SU-DHL-6 (cell line): Measurements from ENCODE around the gene LMTK3.

Source experiments
- H2AFZ ChIP-seq: fragments of 200-600 bp; sonication (generic); 2 replicates; pipeline ENCODE4 v1.6.1; 2014; ENCODE audit warnings: low read depth, mild to moderate bottlenecking, moderate library complexity, mixed read lengths, antibody characterized with exemption, low read length; ENCODE audit not compliant: severe bottlenecking
- H3F3A ChIP-seq: fragments of 200-600 bp; shearing (Covaris generic); 2 replicates; pipeline ENCODE4 v1.6.0; 2016; ENCODE audit warnings: antibody characterized with exemption, mild to moderate bottlenecking; ENCODE audit not compliant: insufficient read depth
- H3K27ac ChIP-seq: fragments of 200-600 bp; sonication (generic); 2 replicates; pipeline ENCODE4 v1.5.1; 2016; ENCODE audit warnings: low read depth, mild to moderate bottlenecking, low read length, moderate library complexity, mixed read lengths
- H3K27me3 ChIP-seq: fragments of 200-600 bp; sonication (generic), shearing (Covaris generic); 2 replicates; pipeline ENCODE4 v1.6.0; 2014; ENCODE audit warnings: mild to moderate bottlenecking, low read length
- H3K36me3 ChIP-seq: fragments of 200-600 bp; sonication (generic); 2 replicates; pipeline ENCODE4 v1.6.1; 2014; ENCODE audit warnings: mild to moderate bottlenecking, low read length, mixed read lengths
- H3K4me2 ChIP-seq: fragments of 300-600, 200-600 bp; shearing (Covaris generic), sonication (generic); 2 replicates; pipeline ENCODE4 v1.6.0; 2014; ENCODE audit warnings: low read length, low read depth, mild to moderate bottlenecking; ENCODE audit not compliant: poor library complexity, severe bottlenecking
- H3K4me3 ChIP-seq: fragments of 200-600 bp; sonication (generic); 2 replicates; pipeline ENCODE4 v1.5.1; 2014; ENCODE audit warnings: antibody characterized with exemption, low read length, mild to moderate bottlenecking, mixed read lengths; ENCODE audit not compliant: insufficient read depth, poor library complexity, severe bottlenecking
- H3K79me2 ChIP-seq: fragments of 200-600 bp; sonication (generic); 2 replicates; pipeline ENCODE4 v1.6.1; 2014; ENCODE audit warnings: mild to moderate bottlenecking, low read length, moderate library complexity; ENCODE audit not compliant: insufficient read depth
- H3K9ac ChIP-seq: fragments of 200-600 bp; sonication (generic); 2 replicates; pipeline ENCODE4 v1.7.0; 2014; ENCODE audit warnings: mild to moderate bottlenecking, low read length
- H3K9me2 ChIP-seq: fragments of 200-600 bp; sonication (generic); replicated peaks from 2 replicates; pipeline ENCODE4 v1.6.1; 2014; ENCODE audit warnings: low read length; ENCODE audit not compliant: insufficient read depth
- H3K9me3 ChIP-seq: fragments of 200-600 bp; sonication (generic); 2 replicates; pipeline ENCODE4 v1.6.1; 2014; ENCODE audit warnings: low read length, mixed read lengths; ENCODE audit not compliant: insufficient read depth
- H4K20me1 ChIP-seq: fragments of 200-600 bp; sonication (generic); 2 replicates; pipeline ENCODE4 v1.6.1; 2014; ENCODE audit warnings: low read depth, mild to moderate bottlenecking, antibody characterized with exemption, low read length, moderate library complexity, mixed read lengths
- EZH2phosphoT487 ChIP-seq: fragments of 200-600 bp; sonication (generic), shearing (Covaris generic); conservative IDR thresholded peaks from 2 replicates; pipeline ENCODE4 v1.6.1; 2018; ENCODE audit warnings: mild to moderate bottlenecking, antibody characterized with exemption, low read length, moderate library complexity, mixed read lengths
- TF ChIP-seq, protein P1 (sequence below): fragments of 200-600 bp; sonication (generic); IDR thresholded peaks from one replicate; pipeline ENCODE4 v1.5.1; 2017; ENCODE audit warnings: antibody characterized with exemption, mild to moderate bottlenecking, low read length, moderate library complexity; ENCODE audit not compliant: insufficient read depth, poor library complexity, severe bottlenecking

The LMTK3 gene

DNA sequence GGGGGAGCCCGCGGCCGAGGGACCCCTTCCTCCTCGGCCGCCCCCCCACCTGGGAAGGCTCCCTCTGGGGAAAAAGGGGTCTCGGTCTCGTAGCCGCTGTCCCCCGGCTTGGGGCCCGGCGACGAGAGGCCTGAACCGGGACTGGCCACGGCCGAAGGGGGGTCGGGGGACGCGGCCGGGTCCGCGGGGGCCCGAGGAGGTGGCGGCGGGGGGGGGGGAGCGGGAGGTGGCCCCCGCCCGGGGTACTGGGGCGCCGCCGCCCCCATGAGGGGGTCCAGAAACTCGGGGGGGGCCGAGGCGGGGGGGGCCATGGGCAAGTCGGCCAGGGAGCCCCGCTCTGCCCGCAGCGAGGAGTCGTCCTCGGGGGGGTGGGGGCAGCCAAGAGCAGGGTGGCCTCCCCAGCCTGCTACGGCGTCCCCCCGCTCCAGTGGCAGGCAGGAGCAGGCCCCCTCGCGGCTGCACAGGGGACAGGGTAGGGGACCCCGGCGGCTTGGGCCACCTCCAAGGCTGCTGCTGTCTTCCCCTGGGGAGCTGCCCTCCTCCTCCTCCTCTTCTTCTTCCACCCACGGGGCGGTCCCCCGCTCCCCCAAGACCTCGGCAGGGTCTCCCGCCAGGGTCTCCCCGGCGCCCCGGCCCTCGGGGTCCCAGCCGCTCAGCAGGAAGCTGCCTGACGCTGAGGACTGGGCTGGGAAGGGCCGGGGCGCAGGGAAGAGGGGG is 12.9 kb downstream of the LMTK3 start:
- no peaks in the 10 kb centered on the region for H4K20me1 ChIP-seq
- H3K9ac ChIP-seq = no peak overlapping the region
- H3K36me3 ChIP-seq = no peaks in the 10 kb centered on the region
- H3K9me3 ChIP-seq = no peaks in the 10 kb centered on the region
- no peak overlapping the region for H2AFZ ChIP-seq
- no peak overlapping the region for H3K4me3 ChIP-seq
- no peaks in the 10 kb centered on the region for H3K79me2 ChIP-seq
- H3F3A ChIP-seq = no peaks in the 10 kb centered on the region
- TF ChIP-seq, protein P1, sequence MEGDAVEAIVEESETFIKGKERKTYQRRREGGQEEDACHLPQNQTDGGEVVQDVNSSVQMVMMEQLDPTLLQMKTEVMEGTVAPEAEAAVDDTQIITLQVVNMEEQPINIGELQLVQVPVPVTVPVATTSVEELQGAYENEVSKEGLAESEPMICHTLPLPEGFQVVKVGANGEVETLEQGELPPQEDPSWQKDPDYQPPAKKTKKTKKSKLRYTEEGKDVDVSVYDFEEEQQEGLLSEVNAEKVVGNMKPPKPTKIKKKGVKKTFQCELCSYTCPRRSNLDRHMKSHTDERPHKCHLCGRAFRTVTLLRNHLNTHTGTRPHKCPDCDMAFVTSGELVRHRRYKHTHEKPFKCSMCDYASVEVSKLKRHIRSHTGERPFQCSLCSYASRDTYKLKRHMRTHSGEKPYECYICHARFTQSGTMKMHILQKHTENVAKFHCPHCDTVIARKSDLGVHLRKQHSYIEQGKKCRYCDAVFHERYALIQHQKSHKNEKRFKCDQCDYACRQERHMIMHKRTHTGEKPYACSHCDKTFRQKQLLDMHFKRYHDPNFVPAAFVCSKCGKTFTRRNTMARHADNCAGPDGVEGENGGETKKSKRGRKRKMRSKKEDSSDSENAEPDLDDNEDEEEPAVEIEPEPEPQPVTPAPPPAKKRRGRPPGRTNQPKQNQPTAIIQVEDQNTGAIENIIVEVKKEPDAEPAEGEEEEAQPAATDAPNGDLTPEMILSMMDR = no peak
- no peak for TF ChIP-seq EZH2phosphoT487
- no peak overlapping the region for H3K4me2 ChIP-seq
- H3K27ac ChIP-seq = no peak overlapping the region
- H3K27me3 ChIP-seq = no peaks in the 10 kb centered on the region
- H3K9me2 ChIP-seq = no peaks in the 10 kb centered on the region

DNA sequence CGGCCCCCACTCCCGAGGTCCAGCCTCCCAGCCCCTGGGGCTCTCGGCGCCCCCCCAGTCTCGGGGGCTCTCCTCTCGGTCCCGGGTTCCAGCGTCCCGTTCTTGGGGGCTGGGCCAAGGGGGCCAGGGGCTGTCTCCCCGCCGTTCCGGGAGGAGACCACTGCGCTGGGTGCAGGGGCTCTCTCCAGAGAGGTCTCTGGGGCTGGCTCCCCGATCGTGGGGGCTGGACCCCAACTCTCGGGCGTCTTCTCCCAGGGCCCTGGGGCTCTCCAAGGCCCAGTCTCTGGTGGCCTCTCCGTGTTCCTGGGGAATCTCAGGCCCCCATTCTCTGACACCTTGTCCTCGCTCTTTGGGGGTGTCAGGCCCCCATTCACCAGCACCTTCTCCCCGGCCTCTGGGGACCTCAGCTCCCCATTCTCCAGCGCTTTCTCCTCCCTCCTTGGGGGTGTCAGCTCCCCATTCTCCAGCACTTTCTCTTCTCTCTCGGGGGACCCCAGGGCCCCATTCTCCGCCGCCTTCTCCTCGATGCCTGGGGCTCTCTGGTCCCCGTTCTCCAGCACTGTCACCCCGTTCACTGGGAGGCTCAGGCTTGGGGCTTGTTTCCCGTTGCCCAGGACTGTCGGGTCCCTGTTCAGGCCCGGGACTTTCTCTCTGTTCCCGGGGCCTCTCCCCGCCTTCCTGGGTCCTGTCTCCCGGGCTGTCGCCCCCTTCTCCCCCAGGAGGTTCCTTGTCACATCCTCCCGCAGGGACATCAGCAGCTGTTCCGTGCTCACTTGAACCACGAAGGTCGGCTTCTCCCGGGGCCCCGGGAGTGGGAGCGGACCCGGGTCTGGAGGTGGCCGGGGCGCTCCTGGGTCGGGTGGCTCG is 13.7 kb downstream of the LMTK3 start:
- Histone ChIP-seq H3K79me2 (no peaks in the 10 kb centered on the region), H3K36me3 (no peaks in the 10 kb centered on the region), H3K4me3 (no peak overlapping the region), H3F3A (no peaks in the 10 kb centered on the region), H3K9me3 (no peaks in the 10 kb centered on the region), H2AFZ (no peak overlapping the region), H4K20me1 (no peaks in the 10 kb centered on the region), H3K27me3 (no peaks in the 10 kb centered on the region), H3K27ac (no peak overlapping the region), H3K9ac (no peak overlapping the region), H3K9me2 (no peaks in the 10 kb centered on the region), H3K4me2 (no peak overlapping the region)
- no peak for TF ChIP-seq EZH2phosphoT487
- TF ChIP-seq, protein P1 = no peak

DNA sequence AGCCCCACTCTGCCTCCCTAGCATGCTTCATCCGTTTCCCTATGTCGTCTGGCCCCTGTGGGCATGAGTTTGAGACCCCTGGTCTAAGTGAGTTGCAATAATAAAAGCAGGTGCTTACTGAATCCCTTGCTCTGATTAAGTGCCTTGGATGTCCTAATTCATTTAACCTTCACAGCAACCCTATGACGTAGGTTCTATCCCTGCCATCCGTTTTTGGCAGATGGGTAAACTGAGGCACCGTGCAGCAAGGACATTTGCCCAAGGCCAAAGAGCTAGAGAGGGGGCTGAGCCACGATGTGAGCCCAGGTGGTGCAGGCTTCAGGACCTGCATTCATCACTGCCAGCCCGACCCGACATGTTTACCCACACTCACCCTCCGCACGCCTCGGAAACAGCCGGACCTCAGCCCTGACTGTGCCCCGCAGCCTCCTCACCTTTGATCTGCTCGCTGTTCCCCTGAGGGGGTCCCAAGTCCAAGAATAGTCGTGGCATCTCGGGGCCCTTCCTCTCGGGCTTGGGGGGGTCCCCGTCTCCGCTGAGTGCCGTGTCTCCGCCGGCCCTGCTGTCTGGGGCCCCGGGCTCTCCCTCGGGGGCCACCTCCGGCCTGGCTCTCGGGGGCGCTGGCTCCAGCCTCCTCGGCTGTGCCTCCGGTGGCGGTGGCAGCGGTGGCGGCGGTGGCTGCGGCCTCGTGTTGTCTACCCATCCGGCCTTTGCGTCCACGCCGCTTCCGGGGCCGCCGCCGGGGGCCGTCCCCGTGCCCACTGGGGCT is 14.5 kb downstream of the LMTK3 start:
- H3K9me3 ChIP-seq = no peaks in the 10 kb centered on the region
- no peaks in the 10 kb centered on the region for H4K20me1 ChIP-seq
- TF ChIP-seq, protein P1 = no peak
- TF ChIP-seq EZH2phosphoT487 = no peak
- no peak overlapping the region for H3K27ac ChIP-seq
- H3K36me3 ChIP-seq = no peaks in the 10 kb centered on the region
- no peaks in the 10 kb centered on the region for H3K27me3 ChIP-seq
- no peak overlapping the region for H3K4me3 ChIP-seq
- no peaks in the 10 kb centered on the region for H3K79me2 ChIP-seq
- H3K4me2 ChIP-seq = no peak overlapping the region
- no peaks in the 10 kb centered on the region for H3F3A ChIP-seq
- H3K9ac ChIP-seq = no peak overlapping the region
- no peak overlapping the region for H2AFZ ChIP-seq
- H3K9me2 ChIP-seq = no peaks in the 10 kb centered on the region
